ENCODE results near the gene SMARCAL1.

DNA sequence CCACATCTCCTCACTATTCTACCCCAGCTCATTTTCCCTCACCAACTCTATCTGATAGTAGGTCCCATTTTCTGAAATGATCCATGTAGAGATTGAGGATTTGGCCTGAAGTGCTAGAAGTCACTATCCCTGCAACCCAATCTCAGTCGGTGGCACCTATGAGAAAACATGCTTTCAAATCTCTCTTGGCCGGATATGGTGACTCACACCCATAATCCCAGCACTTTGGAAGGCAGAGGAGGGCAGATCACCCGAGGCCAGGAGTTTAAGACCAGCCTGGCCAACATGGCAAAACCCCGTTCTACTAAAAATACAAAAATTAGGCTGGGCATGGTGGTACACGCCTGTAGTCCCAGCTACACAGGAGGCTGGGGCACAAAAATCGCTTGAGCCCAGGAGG is 20.9 kb upstream of the SMARCAL1 start:
- TF ChIP-seq, protein P1, sequence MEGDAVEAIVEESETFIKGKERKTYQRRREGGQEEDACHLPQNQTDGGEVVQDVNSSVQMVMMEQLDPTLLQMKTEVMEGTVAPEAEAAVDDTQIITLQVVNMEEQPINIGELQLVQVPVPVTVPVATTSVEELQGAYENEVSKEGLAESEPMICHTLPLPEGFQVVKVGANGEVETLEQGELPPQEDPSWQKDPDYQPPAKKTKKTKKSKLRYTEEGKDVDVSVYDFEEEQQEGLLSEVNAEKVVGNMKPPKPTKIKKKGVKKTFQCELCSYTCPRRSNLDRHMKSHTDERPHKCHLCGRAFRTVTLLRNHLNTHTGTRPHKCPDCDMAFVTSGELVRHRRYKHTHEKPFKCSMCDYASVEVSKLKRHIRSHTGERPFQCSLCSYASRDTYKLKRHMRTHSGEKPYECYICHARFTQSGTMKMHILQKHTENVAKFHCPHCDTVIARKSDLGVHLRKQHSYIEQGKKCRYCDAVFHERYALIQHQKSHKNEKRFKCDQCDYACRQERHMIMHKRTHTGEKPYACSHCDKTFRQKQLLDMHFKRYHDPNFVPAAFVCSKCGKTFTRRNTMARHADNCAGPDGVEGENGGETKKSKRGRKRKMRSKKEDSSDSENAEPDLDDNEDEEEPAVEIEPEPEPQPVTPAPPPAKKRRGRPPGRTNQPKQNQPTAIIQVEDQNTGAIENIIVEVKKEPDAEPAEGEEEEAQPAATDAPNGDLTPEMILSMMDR (IDR thresholded peaks at IDR 0.05): no peak
- no peak for TF ChIP-seq POLR2A (IDR thresholded peaks at IDR 0.05)

Data from Peyer's patch (tissue), 4 donors.